HG03575 (cell line): ENCODE data around the gene PPIP5K1.
"Not testable (repeated sequence)": the region's sequence is repeated elsewhere in the genome, so short reads cannot be mapped to it uniquely, and the experiment has no call there.

Experiments
- ATAC-seq: cut with Tn5 transposase; IDR thresholded peaks from one replicate; pipeline ENCODE4 v1.9.1; 2021; ENCODE audit not compliant: unreplicated experiment, insufficient number of reproducible peaks, low FRiP score; ENCODE audit errors: extremely low read depth

The PPIP5K1 gene

DNA sequence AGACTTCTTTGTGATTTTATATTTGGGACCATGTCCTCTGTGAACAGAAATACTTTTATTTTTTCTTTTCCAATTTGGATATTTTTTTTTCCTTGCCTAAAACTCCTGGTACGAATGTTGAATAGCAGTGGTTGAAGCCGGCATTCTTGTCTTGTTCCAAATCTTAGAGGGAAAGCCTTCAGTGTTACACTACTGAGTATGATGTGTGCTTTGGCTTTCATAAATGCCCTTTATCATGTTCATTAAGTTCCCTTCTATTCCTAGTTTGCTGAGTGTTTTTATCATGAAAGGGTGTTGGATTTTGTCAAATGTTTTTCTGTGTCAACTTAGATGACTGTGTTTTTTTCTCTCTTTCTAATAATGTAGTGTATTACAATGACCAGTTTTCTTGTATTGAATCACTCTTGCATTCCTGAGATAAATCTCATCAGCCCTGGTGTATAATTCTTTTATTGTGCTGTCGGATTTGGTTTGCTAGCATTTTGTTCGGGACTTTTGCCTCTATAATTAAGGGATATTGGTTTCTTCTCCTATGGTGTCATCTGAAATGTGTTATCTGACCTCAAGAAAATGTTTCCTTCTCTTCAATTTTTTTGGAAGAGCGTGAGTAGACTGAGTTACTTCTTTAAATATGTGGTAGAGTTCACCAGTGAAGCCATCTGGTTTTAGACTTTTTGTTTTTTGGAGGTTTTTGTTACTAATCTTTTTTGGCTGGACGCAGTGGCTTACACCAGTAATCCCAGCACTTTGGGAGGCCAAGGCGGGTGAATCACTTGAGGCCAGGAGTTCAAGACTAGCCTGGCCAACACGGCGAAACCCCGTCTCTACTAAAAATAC is 39.3 kb downstream of the PPIP5K1 start:
- ATAC-seq: no peak

GRCh38 chr15:43547539-43547938 is 42.5 kb downstream of the PPIP5K1 start:
- no peak for ATAC-seq

GRCh38 chr15:43545426-43545825 is 44.6 kb downstream of the PPIP5K1 start:
- ATAC-seq: no peak

GRCh38 chr15:43544266-43544665 is 45.7 kb downstream of the PPIP5K1 start:
- no peak for ATAC-seq

GRCh38 chr15:43541785-43542184 is 48.2 kb downstream of the PPIP5K1 start:
- no peak for ATAC-seq

- ATAC-seq: no peak
Measured at GRCh38 chr15:43538091-43538490, 51.9 kb downstream of the PPIP5K1 start.

- ATAC-seq: no peak
Measured at GRCh38 chr15:43534897-43535296, 55.1 kb downstream of the PPIP5K1 start.

DNA sequence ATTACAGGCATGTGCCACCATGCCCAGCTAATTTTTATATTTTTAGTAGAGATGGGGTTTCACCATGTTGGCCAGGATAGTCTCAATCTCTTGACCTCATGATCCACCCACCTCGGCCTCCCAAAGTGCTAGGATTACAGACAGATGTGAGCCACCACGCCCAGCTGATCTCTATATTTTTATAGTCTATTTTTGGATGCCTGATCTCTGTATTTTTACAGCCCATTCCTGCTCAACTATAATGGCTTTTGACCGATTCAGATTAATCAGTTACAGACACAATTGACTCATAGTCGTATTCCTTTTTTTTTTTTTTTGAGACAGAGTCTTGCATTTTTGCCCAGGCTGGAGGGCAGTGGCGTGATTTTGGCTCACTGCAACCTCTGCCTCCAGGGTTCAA is 57.2 kb downstream of the PPIP5K1 start:
- ATAC-seq: not testable (repeated sequence)

GRCh38 chr15:43531018-43531670 is 58.9 kb downstream of the PPIP5K1 start:
- no peak for ATAC-seq

- no peak for ATAC-seq
Measured at GRCh38 chr15:43529587-43530345, 60.2 kb downstream of the PPIP5K1 start.

GRCh38 chr15:43529141-43529540 is 60.9 kb downstream of the PPIP5K1 start:
- ATAC-seq: no peak

DNA sequence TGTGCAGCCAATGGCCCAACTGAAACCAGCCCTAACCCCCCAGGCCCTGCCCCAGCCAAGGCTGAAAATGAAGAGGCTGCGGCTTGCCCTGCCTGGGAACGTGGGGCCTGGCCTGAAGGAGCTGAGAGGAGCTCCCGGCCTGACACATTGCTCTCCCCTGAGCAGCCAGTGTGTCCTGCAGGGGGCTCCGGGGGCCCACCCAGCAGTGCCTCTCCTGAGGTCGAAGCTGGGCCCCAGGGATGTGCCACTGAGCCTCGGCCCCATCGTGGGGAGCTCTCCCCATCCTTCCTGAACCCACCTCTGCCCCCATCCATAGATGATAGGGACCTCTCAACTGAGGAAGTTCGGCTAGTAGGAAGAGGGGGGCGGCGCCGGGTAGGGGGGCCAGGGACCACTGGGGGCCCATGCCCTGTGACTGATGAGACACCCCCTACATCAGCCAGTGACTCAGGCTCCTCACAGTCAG is 61.4 kb downstream of the PPIP5K1 start:
- ATAC-seq: no peak

DNA sequence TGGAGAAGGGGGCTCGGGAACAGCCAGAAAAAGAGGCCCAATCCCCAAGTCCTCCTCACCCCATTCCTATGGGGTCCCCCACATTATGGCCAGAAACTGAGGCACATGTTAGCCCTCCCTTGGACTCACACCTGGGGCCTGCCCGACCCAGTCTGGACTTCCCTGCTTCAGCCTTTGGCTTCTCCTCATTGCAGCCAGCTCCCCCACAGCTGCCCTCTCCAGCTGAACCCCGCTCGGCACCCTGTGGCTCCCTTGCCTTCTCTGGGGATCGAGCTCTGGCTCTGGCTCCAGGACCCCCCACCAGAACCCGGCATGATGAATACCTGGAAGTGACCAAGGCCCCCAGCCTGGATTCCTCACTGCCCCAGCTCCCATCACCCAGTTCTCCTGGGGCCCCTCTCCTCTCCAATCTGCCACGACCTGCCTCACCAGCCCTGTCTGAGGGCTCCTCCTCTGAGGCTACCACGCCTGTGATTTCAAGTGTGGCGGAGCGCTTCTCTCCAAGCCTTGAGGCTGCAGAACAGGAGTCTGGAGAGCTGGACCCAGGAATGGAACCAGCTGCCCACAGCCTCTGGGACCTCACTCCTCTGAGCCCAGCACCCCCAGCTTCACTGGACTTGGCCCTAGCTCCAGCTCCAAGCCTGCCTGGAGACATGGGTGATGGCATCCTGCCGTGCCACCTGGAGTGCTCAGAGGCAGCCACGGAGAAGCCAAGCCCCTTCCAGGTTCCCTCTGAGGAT is 62.0 kb downstream of the PPIP5K1 start:
- ATAC-seq: no peak

- no peak for ATAC-seq
Measured at GRCh38 chr15:43527016-43527801, 62.8 kb downstream of the PPIP5K1 start.

DNA sequence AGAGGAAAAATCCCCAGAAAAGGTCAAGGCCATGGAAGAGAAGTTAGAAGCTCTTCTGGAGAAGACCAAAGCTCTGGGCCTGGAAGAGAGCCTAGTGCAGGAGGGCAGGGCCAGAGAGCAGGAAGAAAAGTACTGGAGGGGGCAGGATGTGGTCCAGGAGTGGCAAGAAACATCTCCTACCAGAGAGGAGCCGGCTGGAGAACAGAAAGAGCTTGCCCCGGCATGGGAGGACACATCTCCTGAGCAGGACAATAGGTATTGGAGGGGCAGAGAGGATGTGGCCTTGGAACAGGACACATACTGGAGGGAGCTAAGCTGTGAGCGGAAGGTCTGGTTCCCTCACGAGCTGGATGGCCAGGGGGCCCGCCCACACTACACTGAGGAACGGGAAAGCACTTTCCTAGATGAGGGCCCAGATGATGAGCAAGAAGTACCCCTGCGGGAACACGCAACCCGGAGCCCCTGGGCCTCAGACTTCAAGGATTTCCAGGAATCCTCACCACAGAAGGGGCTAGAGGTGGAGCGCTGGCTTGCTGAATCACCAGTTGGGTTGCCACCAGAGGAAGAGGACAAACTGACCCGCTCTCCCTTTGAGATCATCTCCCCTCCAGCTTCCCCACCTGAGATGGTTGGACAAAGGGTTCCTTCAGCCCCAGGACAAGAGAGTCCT is 63.6 kb downstream of the PPIP5K1 start:
- ATAC-seq: no peak

DNA sequence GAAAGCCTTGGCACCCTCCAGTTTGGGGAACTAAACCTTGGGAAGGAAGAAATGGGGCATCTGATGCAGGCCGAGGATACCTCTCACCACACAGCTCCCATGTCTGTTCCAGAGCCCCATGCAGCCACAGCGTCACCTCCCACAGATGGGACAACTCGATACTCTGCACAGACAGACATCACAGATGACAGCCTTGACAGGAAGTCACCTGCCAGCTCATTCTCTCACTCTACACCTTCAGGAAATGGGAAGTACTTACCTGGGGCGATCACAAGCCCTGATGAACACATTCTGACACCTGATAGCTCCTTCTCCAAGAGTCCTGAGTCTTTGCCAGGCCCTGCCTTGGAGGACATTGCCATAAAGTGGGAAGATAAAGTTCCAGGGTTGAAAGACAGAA is 64.9 kb downstream of the PPIP5K1 start:
- no peak for ATAC-seq

GRCh38 chr15:43524254-43524845 is 65.7 kb downstream of the PPIP5K1 start:
- ATAC-seq: no peak
